Hepatocyte (in vitro differentiated cells): ENCODE data around the gene SLC16A14.

Experiments used
- EZH2phosphoT487 ChIP-seq: fragments of 200-600 bp; sonication (generic); IDR thresholded peaks from one replicate; pipeline ENCODE4 v1.6.1; 2018; ENCODE audit warnings: antibody characterized with exemption, mild to moderate bottlenecking, low read depth, moderate library complexity; ENCODE audit not compliant: unreplicated experiment, severe bottlenecking
- TF ChIP-seq, protein P1 (sequence below): fragments of 200-600 bp; sonication (generic); IDR thresholded peaks from 2 replicates; pipeline ENCODE4 v1.5.1; 2016; ENCODE audit warnings: antibody characterized with exemption, mild to moderate bottlenecking; ENCODE audit not compliant: poor library complexity

DNA sequence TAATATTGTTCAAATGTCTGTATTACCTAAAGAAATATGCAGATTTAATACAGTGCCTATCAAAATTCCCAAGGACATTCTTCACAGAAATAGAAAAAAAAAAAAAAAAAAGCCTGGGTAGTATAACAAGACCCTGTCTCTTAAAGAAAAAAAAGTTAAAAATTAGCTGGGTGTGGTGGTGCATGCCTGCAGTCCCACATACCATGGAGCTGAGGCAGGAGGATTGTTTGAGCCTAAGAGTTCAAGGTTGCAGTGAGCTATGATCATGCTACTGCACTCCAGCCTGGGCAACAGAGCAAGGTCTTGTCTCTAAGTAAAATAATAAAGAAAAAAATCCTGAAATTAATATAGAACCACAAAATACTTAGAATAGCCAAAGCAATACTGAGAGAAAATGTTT is 51.9 kb downstream of the SLC16A14 start:
- TF ChIP-seq, protein P1, sequence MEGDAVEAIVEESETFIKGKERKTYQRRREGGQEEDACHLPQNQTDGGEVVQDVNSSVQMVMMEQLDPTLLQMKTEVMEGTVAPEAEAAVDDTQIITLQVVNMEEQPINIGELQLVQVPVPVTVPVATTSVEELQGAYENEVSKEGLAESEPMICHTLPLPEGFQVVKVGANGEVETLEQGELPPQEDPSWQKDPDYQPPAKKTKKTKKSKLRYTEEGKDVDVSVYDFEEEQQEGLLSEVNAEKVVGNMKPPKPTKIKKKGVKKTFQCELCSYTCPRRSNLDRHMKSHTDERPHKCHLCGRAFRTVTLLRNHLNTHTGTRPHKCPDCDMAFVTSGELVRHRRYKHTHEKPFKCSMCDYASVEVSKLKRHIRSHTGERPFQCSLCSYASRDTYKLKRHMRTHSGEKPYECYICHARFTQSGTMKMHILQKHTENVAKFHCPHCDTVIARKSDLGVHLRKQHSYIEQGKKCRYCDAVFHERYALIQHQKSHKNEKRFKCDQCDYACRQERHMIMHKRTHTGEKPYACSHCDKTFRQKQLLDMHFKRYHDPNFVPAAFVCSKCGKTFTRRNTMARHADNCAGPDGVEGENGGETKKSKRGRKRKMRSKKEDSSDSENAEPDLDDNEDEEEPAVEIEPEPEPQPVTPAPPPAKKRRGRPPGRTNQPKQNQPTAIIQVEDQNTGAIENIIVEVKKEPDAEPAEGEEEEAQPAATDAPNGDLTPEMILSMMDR: no peak
- no peak for TF ChIP-seq EZH2phosphoT487
